ENCODE data around the gene ZFAND4.
"Not testable (repeated sequence)": the region's sequence is repeated elsewhere in the genome, so short reads cannot be mapped to it uniquely, and the experiment has no call there.

GRCh38 chr10:45671300-45671699, 1.3 kb downstream of the ZFAND4 start:
- not testable (repeated sequence) for TF ChIP-seq CTCF (conservative IDR thresholded peaks at IDR 0.05; ENCODE audit: low read depth in 2 of 2); ETS1 (IDR thresholded peaks at IDR 0.05)
